ENCODE data around the gene MRPL37. TPM values are rescaled to one million over a fixed set of nuclear protein-coding genes. Genes with fewer than 3 reads are reported as not detected.

MRPL37 gene
- total and polyA plus RNA-seq, 2 of the 4 experiments (the other 2 are of a cell fraction): 42.8 to 132 TPM

- H2BK120ac ChIP-seq (ENCODE audit: low read depth, low read length): no peak overlapping the region
- in situ Hi-C loops (cut with MboI; ENCODE audit: low sequenced_read_pairs): no loop called here
- no peaks in the 10 kb centered on the region for H3K79me1 ChIP-seq (ENCODE audit: low read depth in 1 of 2, low read length in 2 of 2)
- no peak overlapping the region for H2AK9ac ChIP-seq (replicated peaks; ENCODE audit: low read depth, low read length, poor library complexity)
- no peak overlapping the region for H2BK15ac ChIP-seq (ENCODE audit: low read depth, low read length)
- ATAC-seq (ENCODE audit: low read depth): no peak
- no peak overlapping the region for H3K27ac ChIP-seq (ENCODE audit: insufficient read depth, low read length)
- no peak overlapping the region for H4K91ac ChIP-seq (ENCODE audit: insufficient read depth, low read depth, low read length)
- peaks cover 6% of the 10 kb centered on the region for H3K4me1 ChIP-seq (ENCODE audit: control insufficient read depth, insufficient read depth, low read length)
- H3K56ac ChIP-seq (ENCODE audit: extremely low read depth, insufficient read depth, low read length): no peak overlapping the region
- H4K8ac ChIP-seq (ENCODE audit: low read depth in 2 of 2, low read length in 2 of 2): no peak overlapping the region
- H2BK5ac ChIP-seq (ENCODE audit: low read depth, low read length, poor library complexity, severe bottlenecking): no peak overlapping the region
- ChIA-PET CTCF (no interaction called here), POLR2A (ENCODE audit: unreplicated experiment) (no interaction called here)
- H2AK5ac ChIP-seq (ENCODE audit: low read depth, low read length): no peak overlapping the region
- no peak overlapping the region for H2AFZ ChIP-seq (replicated peaks; ENCODE audit: low read length, poor library complexity)
- no peak overlapping the region for H3K4ac ChIP-seq (ENCODE audit: low read depth, low read length)
- peaks cover 2% of the 10 kb centered on the region; the same call in 1 of the 2 replicates for H3K27me3 ChIP-seq (ENCODE audit: control insufficient read depth, insufficient read depth, low read length)
- no peaks in the 10 kb centered on the region for H4K20me1 ChIP-seq (ENCODE audit: insufficient read depth, low read length)
- H4K5ac ChIP-seq (ENCODE audit: low read depth, low read length): no peak overlapping the region
- no peak overlapping the region for H3K9ac ChIP-seq (ENCODE audit: low read depth, low read length)
- H2BK20ac ChIP-seq (ENCODE audit: low read depth, low read length): no peak overlapping the region
- no peaks in the 10 kb centered on the region for H3K9me3 ChIP-seq (ENCODE audit: control insufficient read depth, insufficient read depth, low read length)
- H3K23ac ChIP-seq (ENCODE audit: low read depth, low read length): no peak overlapping the region
- BruUV-seq (replicated peaks): no TSS peak
- no peak overlapping the region for H3K4me2 ChIP-seq (ENCODE audit: low read depth, low read length)
- dilution Hi-C loops (cut with HindIII; ENCODE audit: low sequenced_read_pairs, unreplicated experiment): no loop called here
- no peak for TF ChIP-seq BHLHE40 (IDR thresholded peaks at IDR 0.05; ENCODE audit: low read depth, low read length)
- TF ChIP-seq CEBPB (IDR thresholded peaks at IDR 0.05; ENCODE audit: low read depth, low read length): no peak
- TF ChIP-seq ELK1 (IDR thresholded peaks at IDR 0.05; ENCODE audit: borderline replicate concordance, low read depth, low read length): no peak
- TF ChIP-seq RAD21 (IDR thresholded peaks at IDR 0.05; ENCODE audit: low read length): no peak
- TF ChIP-seq CTCF (conservative IDR thresholded peaks at IDR 0.05; ENCODE audit: low read depth, low read length): no peak
- no peak for TF ChIP-seq MAZ (IDR thresholded peaks at IDR 0.05; ENCODE audit: borderline replicate concordance, low read depth, low read length)
- TF ChIP-seq USF2 (IDR thresholded peaks at IDR 0.05; ENCODE audit: low read depth, low read length): no peak
- no peak for TF ChIP-seq NFE2L2 (IDR thresholded peaks at IDR 0.05; ENCODE audit: low read depth, low read length)
- TF ChIP-seq POLR2A (IDR thresholded peaks at IDR 0.05; ENCODE audit: low read depth, low read length): no peak
- no peak for TF ChIP-seq CHD1 (IDR thresholded peaks at IDR 0.05; ENCODE audit: low read depth, low read length)
- TF ChIP-seq RCOR1 (IDR thresholded peaks at IDR 0.05; ENCODE audit: insufficient replicate concordance, low read length): no peak
- TF ChIP-seq FOS (IDR thresholded peaks at IDR 0.05; ENCODE audit: low read depth, low read length): no peak
- TF ChIP-seq RFX5 (IDR thresholded peaks at IDR 0.05; ENCODE audit: low read depth, low read length): no peak
- H3K18ac ChIP-seq (ENCODE audit: low read depth, low read length): no peak overlapping the region
- peaks cover 6% of the 10 kb centered on the region; the same call in 1 of the 2 replicates for H3K9me1 ChIP-seq (ENCODE audit: insufficient read depth, low read length)
- 80% methylated on average over 1 of the region's 5 CpGs; no CpG with 5 or more reads in 1 of the 2 experiments for WGBS, 2 experiments (ENCODE audit: extremely low coverage in 2 of 2, insufficient read length in 1 of 2)
- intact Hi-C loops (cut with micrococcal nuclease): no loop called here
- DNase-seq: no peak
- H3K14ac ChIP-seq (replicated peaks; ENCODE audit: low read depth, low read length): no peak overlapping the region
- H3K36me3 ChIP-seq (ENCODE audit: control insufficient read depth, insufficient read depth, low read length): no peaks in the 10 kb centered on the region
- no peak overlapping the region for H3K4me3 ChIP-seq (ENCODE audit: insufficient read depth, low read depth, low read length)
These were observed 49.0 kb upstream of the MRPL37 start for GRCh38 chr1:54151013-54151412.

Data from IMR-90 (cell line).